ENCODE measurements around the gene SYNGR2.

SYNGR2 gene, protein sequence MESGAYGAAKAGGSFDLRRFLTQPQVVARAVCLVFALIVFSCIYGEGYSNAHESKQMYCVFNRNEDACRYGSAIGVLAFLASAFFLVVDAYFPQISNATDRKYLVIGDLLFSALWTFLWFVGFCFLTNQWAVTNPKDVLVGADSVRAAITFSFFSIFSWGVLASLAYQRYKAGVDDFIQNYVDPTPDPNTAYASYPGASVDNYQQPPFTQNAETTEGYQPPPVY

DNA sequence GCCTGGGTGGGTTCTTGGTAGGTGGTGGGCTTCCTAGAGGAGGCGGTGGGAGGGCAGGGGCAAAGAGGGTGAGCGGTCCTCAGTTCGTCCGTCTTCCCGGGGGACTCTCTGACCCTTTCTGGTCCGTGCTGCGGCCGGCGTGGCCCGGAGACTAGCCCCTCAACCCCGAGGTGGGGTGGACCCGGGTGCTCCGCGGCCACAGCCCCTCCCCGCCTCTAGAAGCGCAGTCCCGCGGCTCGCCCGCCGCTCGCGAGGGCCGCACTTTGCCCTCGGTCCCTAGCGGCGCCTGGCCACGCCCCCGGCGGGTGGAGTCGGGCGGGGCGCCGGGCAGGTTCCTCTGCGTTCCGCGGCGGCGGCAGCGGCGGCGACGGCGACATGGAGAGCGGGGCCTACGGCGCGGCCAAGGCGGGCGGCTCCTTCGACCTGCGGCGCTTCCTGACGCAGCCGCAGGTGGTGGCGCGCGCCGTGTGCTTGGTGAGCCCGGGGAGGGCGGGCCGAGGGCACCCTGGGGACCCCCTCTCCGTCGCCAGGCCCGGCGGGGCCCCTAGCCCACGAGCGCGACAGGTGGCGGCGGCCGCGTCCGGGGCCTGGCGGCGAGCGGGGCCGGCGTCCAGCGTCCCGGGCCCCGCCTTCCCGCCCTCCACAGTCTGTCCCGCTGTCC lies at the start of gene SYNGR2:
SYNGR2 (plus strand) TSS at position 340 of the 661 bp plus-strand sequence; CDS start at position 376, 36 bp downstream.
- DNase-seq (ENCODE audit: low read depth) = peak; percentile 66

DNA sequence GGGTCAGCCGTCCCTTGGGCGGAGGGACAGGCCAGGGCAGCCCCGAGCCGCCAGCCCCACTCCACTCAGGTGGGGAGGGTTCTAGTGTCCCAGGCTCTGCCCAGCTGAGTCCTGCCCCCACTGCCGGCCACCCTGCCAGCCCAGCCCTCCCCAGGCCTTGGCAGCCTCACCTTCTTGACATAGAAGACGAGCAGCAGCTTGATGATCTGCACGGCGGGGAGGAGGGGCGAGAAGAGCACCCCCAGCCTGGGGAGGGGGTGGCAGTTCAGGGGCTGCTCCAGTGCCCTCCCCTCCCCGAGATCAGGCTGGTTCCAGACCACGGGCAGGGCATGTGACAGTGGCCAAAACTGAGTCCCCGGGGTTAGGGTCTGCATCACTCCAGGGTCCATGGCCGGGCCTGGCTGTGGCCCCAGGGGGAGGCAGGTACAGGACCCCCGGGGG lies 49.6 kb upstream of the SYNGR2 start:
- no peak for DNase-seq (ENCODE audit: low read depth)

DNA sequence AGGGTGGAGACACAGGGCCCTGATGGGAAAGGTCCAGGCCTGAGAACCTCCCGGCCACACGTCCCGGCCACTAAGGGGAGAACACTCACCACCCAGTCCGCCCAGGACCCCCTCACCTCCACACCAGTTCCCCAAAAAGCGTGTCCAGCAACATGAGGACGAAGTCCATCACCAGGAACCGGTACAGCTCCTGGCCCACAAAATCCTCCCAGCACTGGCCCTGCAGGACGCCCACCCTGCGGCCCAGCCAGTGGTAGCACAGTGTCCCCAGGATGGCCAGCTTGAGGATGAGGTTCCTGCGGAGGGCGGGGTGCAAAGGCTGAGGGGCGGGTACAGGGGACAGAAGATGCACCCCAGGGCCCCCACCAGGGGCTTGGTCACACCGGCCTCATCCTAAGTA lies 47.8 kb upstream of the SYNGR2 start:
- DNase-seq (ENCODE audit: low read depth) = no peak

DNA sequence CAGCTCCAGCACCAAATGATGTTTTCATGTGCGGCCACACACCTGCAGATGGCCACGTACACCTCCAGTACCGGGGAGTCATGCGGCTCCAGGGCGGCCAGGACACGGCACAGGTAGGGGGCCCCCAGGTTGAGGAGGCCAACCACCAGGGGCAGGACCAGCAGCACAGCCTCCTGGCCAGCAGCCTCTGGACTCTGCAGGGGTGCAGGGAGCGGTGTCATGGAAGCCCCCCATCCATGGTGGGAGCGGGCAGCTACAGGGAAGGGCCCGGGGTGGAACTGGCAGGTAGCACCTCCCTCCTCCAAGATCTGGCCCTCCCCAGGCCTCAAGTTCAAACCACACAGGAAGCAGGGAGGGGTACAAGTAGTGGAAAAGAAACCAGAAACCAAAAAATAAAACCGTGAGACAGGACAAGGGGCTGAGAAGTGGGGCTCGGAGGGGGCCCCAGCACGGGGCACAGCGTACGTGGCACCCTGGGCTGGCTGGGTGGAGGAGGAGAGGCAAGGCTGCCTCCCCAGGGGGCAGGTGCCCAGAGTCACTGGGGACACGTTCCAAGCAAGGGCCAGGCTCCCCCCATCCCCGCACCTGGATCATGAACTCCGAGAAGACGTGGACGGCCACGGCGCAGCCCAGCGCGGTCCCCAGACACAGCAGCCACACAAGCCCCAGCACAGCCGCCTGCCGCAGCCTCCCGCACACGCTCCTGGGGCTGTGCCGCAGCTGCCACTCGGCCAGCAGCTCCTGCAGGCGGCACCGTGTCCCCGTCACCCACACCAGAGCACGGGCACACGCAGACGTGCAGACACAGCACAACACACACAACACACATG lies 47.2 kb upstream of the SYNGR2 start:
- DNase-seq (ENCODE audit: low read depth) = no peak

DNA sequence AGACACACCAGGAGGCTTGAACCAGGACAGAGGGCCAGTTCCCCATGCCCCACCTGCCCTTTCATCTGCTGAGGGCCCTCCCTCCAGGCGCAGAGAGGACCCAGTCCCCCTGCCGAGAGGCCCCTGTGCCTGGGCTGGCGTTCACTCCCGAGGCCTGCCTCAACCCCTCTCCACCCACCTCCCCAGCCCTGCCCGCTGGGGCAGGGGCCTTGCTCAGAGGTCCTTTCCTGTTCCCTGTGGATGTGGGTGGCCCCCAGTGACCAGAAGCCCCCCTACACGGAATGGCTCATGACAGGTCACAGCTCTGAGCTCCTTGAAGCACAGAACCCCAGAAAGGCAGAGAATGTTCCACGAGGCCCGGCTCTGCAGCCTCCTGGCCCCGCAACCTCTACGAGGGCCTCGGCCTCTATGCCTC lies 46.6 kb upstream of the SYNGR2 start:
- no peak for DNase-seq (ENCODE audit: low read depth)

DNA sequence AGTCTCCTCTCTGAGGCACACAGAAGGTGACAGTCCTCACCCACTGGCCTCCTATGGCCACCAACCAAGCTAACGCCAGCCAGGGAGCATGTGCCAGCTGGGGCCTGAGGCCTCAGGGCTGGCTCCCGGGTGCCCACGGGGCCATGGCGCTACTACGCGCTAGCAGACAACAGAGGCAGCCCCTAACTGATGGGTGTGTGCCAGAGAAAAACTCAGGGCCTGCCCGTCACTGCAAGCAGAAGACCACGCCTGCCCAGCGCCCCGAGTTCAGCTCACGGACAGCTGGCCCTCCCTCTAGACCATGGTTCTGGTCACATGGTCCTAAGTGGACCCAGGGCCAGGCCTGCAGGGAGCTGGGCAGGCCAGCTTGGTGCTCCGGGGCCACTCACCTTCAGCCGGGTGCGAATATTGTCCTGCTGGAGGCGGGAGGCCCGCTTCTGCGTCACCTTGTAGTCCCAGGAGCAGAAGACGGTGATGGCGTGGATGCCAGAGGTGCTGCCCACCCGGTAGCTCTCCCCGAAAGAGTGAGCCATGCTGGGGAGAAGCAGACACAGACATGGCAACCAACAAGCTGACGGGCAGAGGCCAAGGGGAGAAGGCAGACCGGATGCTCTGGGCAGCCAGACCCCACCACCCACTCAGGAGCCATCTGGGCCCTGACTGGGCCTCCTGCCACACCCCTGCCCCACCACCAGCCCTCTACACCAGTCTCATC lies 46.0 kb upstream of the SYNGR2 start:
- no peak for DNase-seq (ENCODE audit: low read depth)

DNA sequence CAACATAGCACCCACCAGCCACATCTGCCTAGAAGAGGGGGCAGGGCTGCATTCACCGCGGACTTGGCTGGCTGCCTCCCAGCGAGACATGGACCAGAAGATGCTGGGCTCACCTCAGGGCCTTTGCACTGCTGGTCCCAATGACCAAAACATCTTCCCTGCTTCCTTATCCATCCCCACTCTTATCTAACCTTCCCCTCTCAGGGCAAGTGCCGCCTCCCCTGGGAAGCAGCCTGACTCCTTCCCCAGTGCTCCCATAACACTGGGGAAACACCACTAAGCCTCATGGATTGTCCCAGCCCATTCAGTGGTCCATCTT lies 45.5 kb upstream of the SYNGR2 start:
- no peak for DNase-seq (ENCODE audit: low read depth)

DNA sequence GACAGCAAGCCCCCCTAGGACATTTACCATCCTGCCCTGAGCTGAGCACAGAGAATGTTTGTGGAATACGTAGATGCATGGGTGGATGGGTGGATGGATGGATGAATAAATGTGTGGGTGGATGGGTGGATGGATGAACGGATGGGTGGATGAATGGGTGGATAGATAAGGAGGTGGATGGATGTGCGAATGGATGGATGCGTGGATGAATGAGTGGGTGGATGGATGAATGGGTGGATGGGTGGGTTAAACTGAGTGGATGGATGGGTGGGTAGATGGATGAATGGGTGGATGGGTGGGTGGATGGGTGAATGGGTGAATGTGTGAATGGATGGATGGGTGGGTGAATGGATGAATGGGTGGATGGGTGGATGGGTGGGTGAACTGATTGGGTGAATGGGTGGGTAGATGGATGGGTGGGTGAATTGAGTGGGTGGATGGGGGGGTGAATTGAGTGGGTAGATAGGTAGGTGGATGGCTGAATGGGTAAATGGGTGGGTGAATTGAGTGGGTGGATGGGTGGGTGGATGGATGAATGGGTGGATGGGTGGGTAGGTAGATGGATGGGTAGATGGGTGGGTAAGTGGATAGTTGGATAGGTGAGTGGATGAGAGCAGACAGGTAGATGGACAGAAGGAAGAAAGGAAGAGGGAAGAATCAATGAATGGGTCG lies 45.0 kb upstream of the SYNGR2 start:
- DNase-seq (ENCODE audit: low read depth) = no peak

DNA sequence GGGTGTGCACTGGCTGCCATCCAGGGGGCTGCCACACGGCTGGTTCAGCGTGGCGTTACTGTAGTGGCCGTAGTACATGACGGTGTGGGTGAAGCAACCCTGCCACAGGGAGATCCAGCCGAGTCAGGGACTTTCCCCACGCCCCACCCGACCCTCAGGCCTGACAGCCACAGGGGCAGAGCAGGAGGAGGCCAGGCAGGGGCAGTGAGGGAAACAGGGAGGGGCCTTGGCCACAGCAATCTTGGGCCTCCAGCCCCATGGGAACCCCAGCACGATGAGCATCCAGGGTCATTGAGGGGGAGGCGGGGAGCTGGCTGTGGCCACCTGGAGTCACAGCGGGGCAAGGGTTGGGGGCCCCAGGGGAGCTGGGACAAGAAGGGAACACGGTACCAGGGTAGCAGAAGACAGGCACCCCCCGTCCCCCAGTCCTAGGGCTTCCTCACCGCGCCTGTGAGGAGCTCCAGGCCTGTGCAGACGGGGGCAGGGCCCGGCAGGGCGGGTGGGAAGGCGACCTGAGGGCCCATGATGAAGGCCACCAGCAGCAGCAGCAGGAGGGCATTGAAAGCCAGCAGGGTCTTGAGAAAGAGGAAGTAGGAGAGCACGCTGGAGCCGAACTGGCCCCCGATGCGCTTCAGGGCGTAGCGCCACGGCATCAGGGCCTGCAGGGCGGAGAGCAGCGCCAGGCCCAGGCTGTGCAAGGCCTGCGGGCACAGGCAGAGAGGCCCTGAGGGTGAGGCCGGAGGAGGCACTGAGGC lies 44.1 kb upstream of the SYNGR2 start:
- DNase-seq (ENCODE audit: low read depth) = no peak

DNA sequence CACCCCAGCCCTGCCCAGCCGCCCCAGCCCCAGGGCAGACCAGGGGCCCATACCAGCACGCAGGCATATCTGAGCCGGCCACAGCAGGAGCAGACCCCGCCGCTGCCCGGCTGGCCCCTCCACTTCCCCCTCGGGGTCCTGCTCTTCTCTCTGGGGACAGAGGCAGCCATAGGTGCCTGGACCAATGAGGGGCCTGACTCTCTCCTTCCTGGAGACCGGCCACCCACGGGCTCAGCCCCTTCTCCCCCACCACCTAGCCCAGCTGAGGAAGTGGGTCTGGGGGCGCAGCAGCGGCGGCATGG lies 43.6 kb upstream of the SYNGR2 start:
- DNase-seq (ENCODE audit: low read depth) = no peak

DNA sequence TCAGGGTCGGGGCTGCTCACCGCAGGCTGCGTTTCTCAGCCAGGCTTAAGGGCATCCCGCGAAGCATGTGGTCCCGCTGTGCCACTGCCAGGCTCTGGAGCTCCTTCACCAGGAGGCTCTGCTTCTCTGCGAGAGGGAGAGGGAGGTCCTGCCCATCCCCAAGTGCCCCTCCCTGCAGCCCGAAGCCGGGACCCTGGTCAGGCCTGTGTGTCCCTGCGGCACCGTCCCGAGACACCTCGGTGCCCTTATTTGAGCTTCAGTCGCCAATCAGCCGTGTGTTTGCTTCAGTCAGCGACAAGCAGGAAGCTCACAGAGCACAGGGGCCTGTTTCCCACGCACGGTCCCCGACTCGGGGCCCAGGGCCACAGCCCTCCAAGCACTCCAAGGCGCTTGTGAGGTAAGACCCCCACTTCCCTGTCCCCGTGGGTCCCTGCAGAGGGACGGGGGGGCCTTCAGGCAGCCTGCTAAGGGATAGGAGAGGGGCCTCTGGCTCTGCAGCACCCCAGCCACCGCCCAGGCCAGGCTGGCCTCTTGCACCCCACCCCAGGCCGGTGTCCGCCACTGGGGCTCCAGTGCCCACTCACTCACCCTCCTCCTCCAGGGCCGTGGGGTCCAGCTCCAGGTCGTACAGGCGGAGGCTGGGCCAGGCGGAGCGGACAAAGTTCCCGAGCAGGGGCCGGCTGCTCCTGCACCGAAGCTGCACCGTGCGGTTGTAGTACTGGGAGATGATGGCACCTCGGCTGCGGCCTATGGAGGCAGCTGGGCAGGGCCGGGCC lies 43.1 kb upstream of the SYNGR2 start:
- no peak for DNase-seq (ENCODE audit: low read depth)

DNA sequence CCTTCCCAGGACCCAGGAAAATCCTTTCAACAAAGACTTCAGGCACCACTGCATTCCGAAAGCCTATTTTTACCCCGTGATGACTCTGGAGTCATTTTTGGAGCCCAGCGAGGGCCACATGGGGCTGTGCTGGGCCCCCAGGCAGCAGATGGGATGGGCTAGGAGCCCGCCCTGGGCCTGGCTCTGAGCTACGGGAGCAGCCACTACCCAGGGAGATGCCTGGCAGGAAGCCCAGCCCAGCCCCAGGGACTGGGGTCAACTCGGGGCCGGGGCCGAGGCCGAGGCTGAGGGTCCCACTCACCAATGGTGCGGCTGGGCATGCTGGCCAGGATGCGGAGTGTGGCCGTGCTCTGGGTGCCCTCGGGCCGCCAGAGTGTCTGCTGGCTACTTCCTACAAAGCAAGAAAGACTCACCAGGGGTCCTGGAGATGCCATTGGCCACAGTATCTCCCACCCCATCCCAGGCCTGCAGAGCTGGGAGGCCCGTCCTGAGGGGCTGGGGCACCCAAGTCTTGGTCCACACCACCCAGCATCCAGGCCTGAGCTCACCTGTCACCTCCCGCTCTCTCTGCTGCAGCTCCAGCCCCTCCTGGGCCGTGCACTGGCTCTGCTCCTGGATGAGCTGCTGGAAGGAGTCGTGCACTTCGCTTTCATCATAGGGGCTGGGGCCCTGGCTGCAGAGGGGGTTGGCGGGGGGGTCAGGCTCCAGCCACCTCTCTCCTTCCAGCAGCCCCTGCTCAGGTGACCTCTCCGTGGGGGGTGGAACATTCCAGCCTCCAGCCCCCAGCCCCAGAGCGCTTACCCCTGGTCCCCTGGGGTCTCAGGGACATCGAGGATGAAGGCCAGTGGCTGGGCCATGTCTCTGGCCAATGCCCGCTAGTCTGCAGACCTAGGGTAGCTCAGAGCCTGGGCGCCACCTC lies 42.1 kb upstream of the SYNGR2 start:
- DNase-seq (ENCODE audit: low read depth) = no peak

DNA sequence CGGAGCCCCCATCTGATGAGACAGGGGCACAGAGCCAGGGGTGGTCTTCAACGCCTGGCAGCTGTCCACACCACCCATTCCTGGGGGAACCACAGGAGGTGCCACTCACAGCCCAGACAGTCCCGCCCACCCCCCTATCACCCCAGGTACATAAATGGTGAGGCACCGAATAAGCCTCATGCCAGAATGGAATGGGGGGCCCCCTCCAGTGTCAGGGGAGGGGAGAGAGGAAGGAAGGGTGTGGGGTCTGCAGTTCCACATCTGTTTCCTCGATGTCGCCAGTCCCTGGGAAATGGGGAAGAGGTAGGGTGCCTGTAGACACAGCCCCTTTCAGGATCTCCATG lies 41.5 kb upstream of the SYNGR2 start:
- DNase-seq (ENCODE audit: low read depth) = no peak

DNA sequence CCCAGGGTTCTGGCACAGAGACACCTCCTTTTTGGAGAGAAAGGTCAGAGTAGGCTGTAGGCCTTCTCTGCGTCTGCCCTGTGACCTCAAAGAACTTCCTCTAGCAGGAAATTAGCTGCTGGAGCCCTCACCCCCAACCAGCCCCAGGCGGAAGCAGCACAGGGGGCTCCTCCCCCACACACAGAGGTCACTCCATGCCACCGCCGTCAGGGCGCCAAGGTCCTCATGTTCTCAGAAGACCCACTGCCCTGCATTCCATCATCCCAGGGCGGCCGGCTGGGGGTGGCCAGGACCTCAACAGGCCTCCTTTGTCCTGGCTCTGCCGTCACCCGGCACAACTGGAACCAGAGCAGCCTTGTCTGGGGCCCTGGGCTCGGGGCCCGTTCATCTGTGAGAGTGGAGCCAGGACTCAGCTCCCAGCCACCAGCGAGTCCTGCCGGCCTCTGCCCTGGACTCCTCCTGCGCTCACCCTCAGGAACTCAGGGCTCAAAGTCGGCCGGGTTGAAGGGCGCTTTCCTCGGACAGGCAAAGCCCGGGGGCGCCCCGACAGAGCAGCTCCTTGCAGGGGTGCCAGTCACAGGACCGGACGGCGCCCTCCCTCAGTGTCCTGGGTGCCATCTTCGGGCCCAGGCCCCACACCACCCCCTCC lies 41.0 kb upstream of the SYNGR2 start:
- no peak for DNase-seq (ENCODE audit: low read depth)

DNA sequence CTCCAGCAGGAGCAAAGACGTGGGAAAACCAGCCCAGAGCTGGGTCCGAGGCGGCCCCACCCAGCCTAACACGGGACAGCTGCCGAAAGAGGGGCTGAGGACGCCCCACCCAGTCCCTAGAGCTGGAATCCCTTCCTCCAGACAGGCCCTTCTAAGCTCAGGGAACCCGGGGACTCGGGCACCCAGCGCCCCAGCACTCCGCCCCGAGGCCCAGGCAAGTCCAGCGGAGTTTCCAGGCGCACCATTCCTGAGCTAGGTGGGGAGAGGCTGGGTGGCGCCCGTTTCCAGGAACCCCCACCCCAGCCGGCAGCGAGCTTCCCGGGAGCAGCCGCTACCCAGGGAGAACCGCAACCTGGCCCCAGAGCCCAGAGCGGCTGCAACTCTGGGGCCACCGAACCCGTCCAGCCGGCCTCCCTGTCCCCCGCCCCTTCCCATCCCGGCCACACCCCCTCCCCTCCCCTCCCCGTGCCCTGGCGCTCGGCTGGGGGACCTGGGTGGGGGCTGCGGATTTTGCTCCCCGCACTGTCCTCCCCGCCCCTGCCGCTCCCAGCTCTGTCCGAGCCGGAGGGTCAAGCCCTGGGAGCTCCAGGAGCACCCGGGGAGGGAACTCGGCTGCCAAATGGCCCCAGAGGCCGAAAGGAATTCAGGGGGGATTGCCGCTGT lies 40.4 kb upstream of the SYNGR2 start:
- DNase-seq (ENCODE audit: low read depth) = no peak

DNA sequence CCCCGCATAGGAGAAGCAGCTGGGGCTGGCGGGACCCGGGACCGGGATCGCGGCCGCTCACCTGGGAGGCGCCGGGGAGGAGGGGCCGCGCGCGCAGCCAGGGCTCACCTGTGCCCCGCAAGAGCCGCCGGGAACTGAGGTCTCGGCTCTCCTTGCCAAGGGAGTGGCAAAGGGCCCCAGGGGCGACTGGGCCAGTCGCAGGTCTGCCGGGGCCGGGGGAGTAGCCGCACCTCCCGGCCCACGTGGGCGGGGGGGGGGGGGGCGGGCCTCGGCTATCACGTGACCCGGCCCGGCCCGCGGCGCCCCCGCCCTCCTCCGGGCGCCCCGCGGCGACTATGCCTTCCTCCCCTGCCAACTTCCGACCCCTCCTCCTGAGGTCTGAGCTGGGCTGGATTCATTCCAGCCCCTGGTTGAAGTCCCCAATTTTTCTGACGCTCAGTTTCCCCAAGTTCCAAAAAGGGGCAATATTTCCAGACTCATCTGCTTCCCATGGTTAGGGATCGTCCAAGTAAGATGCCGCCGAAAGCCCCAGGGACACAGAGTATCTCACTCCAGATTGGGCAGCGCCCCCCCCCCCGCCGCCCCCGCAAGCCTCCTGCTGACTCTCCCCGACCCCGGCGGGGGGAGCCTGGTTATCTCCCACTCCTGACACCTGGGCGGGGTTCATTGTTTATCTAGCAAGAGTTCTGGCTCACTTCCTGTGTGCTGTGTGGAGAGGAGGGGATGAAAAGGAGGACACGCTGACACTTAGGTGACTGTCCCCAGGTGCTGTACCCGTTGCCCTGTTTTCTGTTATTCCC lies 39.6 kb upstream of the SYNGR2 start, which contains the start of gene TMC6:
TMC6 (minus strand) TSS at position 205 of the 800 bp plus-strand sequence. CDS start 1,923 bp downstream, outside the sequence.
- DNase-seq (ENCODE audit: low read depth) = peak; percentile 11

DNA sequence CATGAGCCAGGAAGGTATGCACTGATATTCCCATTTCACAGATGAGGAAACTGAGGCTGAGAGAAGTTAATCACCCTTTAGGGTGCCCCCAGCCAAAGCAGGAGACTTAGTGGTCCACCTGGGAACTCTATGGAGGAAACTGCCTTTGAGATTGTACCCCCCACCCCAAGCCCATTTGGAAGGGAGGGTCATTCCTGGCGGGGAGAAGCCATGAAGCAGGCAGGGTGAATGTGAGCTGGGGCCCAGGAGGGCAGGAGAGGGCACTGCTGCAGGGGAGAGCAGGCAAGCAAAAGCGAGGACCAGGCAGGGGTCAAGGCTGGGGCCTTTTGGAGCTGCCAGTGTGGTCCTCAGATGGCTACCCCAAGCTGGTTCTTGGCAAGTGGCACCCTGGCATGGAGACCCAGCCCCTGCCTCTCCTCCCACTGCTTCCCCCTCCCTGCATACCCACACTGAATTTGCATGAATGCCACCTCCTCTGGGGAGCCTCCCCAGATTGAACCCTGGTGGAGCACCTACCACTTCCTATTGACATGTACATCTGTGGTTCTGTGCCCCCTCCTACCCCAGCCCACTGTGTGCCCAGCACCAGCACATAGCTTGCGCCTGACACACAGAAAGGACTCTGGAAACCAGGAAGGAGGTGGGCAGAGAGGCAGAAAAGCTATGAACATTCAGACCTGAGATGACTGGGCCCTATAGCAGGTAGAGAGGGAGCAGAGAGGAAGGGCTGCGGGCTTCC lies 38.9 kb upstream of the SYNGR2 start:
- no peak for DNase-seq (ENCODE audit: low read depth)

All from EH (cell line).